ENCODE measurements around the gene C3orf33.

DNA sequence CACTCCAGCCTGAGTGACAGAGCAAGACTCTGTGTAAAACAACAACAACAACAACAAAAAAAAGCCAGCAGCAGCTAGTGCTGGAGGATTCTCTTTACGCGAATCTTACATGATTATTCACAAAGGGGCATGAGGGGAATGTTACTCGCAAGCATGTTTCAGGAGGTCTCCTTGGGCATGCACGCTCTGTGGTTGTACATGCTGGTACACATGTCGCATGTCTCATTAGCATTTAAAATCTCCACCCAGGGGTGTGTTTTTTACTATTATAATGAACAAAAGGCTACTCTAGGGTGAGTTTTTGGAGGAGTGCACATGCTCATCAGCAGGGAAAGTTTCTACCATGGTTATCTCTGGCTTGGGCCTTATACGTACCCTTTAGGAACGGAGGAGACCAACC, 48.5 kb downstream of the C3orf33 start:
- TF ChIP-seq POLR2A (IDR thresholded peaks at IDR 0.05; ENCODE audit: low read length) (no peak), GATA1 (IDR thresholded peaks at IDR 0.05; ENCODE audit: low read depth, low read length) (no peak)

All from erythroblast (primary cell).